ENCODE measurements around the gene FOXA1.

GRCh38 chr14:37566811-37567371 lies 28.2 kb downstream of the FOXA1 start:
- TF ChIP-seq CTCF (conservative IDR thresholded peaks at IDR 0.05 in 1 of 2, IDR thresholded peaks at IDR 0.05 in 1 of 2; ENCODE audit: low read depth in 1 of 2, low read length in 2 of 2) (no peak), EZH2 (IDR thresholded peaks at IDR 0.05; ENCODE audit: low read length, missing control alignments) (no peak)
